Ishikawa (cell line): ENCODE data around the gene WEE1.

Experiments
- CEBPB ChIP-seq: IDR thresholded peaks from 2 replicates; pipeline ENCODE4 v1.6.1; 2012
- CREB1 ChIP-seq: IDR thresholded peaks from 2 replicates; pipeline ENCODE4 v1.6.1; 2012; ENCODE audit warnings: low read depth
- EP300 ChIP-seq: IDR thresholded peaks from 2 replicates; pipeline ENCODE4 v1.6.1; 2012; ENCODE audit warnings: borderline replicate concordance
- FOXM1 ChIP-seq: IDR thresholded peaks from 2 replicates; pipeline ENCODE4 v1.6.1; 2012; ENCODE audit warnings: low read depth, borderline replicate concordance
- MAX ChIP-seq: IDR thresholded peaks from 2 replicates; pipeline ENCODE4 v1.6.1; 2012
- NFIC ChIP-seq: IDR thresholded peaks from 2 replicates; pipeline ENCODE4 v1.6.1; 2012
- RAD21 ChIP-seq: IDR thresholded peaks from 2 replicates; pipeline ENCODE4 v1.6.1; 2012; ENCODE audit warnings: low read depth
- REST ChIP-seq: IDR thresholded peaks from 2 replicates; pipeline ENCODE4 v1.6.1; 2012; ENCODE audit warnings: low read depth, mild to moderate bottlenecking
- TAF1 ChIP-seq: IDR thresholded peaks from 2 replicates; pipeline ENCODE4 v1.6.1; 2012; ENCODE audit warnings: low read depth, mild to moderate bottlenecking
- TCF12 ChIP-seq: IDR thresholded peaks from 2 replicates; pipeline ENCODE4 v1.6.1; 2012; ENCODE audit warnings: low read depth
- TEAD4 ChIP-seq: IDR thresholded peaks from 2 replicates; pipeline ENCODE4 v1.6.1; 2012
- YY1 ChIP-seq: IDR thresholded peaks from 2 replicates; pipeline ENCODE4 v1.6.1; 2012; ENCODE audit warnings: low read depth

GRCh38 chr11:9639099-9639498, 65.6 kb downstream of the WEE1 start:
- TF ChIP-seq REST (no peak), TEAD4 (no peak), CEBPB (no peak), YY1 (no peak), RAD21 (no peak), CREB1 (no peak), TCF12 (no peak), FOXM1 (no peak), MAX (no peak), EP300 (no peak), NFIC (no peak), TAF1 (no peak)
